Testis (tissue), 3 donors: Measurements from ENCODE around the gene POLR3E. TPM values are rescaled to one million over a fixed set of nuclear protein-coding genes. Genes with fewer than 3 reads are reported as not detected.
"Not testable (repeated sequence)": the region's sequence is repeated elsewhere in the genome, so short reads cannot be mapped to it uniquely, and the experiment has no call there.

Experiments used
- DNase-seq: peaks from one replicate; pipeline ENCODE4 v3.0.0-alpha.2; 2019
- H3K27ac ChIP-seq, 2 donors: fragments of 200-600 bp; sonication (generic); one replicate each; pipeline ENCODE4 v1.5.1; 2019
- H3K27me3 ChIP-seq: fragments of 200-600 bp; sonication (generic); one replicate; pipeline ENCODE4 v1.5.1; 2019
- H3K36me3 ChIP-seq: fragments of 200-600 bp; sonication (generic); one replicate; pipeline ENCODE4 v1.5.1; 2017; ENCODE audit warnings: low read depth; ENCODE audit errors: missing control alignments
- H3K4me1 ChIP-seq: fragments of 200-600 bp; sonication (generic); one replicate; pipeline ENCODE4 v1.5.1; 2019
- H3K4me3 ChIP-seq, 2 donors: fragments of 200-600 bp; sonication (generic); one replicate each; pipeline ENCODE4 v1.5.1; 2017 to 2019
- H3K9me3 ChIP-seq: fragments of 200-600 bp; sonication (generic); one replicate; pipeline ENCODE4 v1.5.1; 2017
- CTCF ChIP-seq, 3 experiments: fragments of 450-650 bp in 2 of 3; fragments of 200-600 bp in 1 of 3; sonication (generic) in 1 of 3; IDR thresholded peaks; one replicate each; pipeline ENCODE4 v1.5.1; 2016 to 2019; ENCODE audit warnings: antibody characterized with exemption in 3 of 3, mild to moderate bottlenecking in 2 of 3, moderate library complexity in 1 of 3
- POLR2A ChIP-seq: fragments of 450-650 bp; IDR thresholded peaks from one replicate; pipeline ENCODE4 v1.6.1; 2017; ENCODE audit warnings: antibody characterized with exemption, mild to moderate bottlenecking, moderate library complexity
- WGBS, 2 donors: methylation state at CpG; one replicate each; pipeline ENCODE4 v1.1.5; 2018; 5-methylcytosine and 5-hydroxymethylcytosine counted together
- intact Hi-C: fragments of 100-400 bp; cut with DNase I; formaldehyde crosslinking; loops from one replicate; pipeline ENCODE4 v1.15.1; 2023; ENCODE audit warnings: low total_unique reads
- polyA plus RNA-seq: library from polyadenylated mRNA; stranded (reverse); fragments of 350-450 nt; fragmentation: Illumina TruSeq; extraction: RNeasy Lipid Tissue Mini Kit (QIAGEN cat#74804); gene quantifications from one replicate; pipeline ENCODE4 v1.2.3, GENCODE V29; 2014; ENCODE audit warnings: low read depth, low replicate concordance; ENCODE audit not compliant: insufficient read depth
- total RNA-seq, 2 donors: library from RNA; depleted of rRNA; stranded (reverse); fragments of >200 nt; gene quantifications; one replicate each; pipeline ENCODE4 v1.2.3, GENCODE V29; 2016

Gene POLR3E
- total and polyA plus RNA-seq, 3 donors from 2014 or later = 59.4 to 76.2 (median 61.7) TPM

- no peaks in the 10 kb centered on the region for H3K4me1 ChIP-seq
- H3K27ac ChIP-seq = no peak overlapping the region
- H3K36me3 ChIP-seq = no peaks in the 10 kb centered on the region
- no peak for DNase-seq
- no peak for TF ChIP-seq POLR2A
- no peak for TF ChIP-seq CTCF (IDR thresholded peaks at IDR 0.05)
- no peak overlapping the region for H3K4me3 ChIP-seq
- no peaks in the 10 kb centered on the region for H3K9me3 ChIP-seq
- intact Hi-C loops = no loop called here
- H3K27me3 ChIP-seq = no peaks in the 10 kb centered on the region
- WGBS, 2 donors = 92 to 94% methylated on average over 2 of the region's 2 CpGs
Measured at GRCh38 chr16:22364241-22364640, 67.0 kb downstream of the POLR3E start.

- Histone ChIP-seq H3K36me3 (no peaks in the 10 kb centered on the region), H3K4me1 (no peaks in the 10 kb centered on the region), H3K4me3 (no peak overlapping the region), H3K9me3 (no peaks in the 10 kb centered on the region), H3K27ac (no peak overlapping the region), H3K27me3 (no peaks in the 10 kb centered on the region)
- no peak for DNase-seq
- WGBS, 2 donors = 96 to 100% methylated on average over 2 of the region's 2 CpGs
- TF ChIP-seq CTCF (IDR thresholded peaks at IDR 0.05) (no peak), POLR2A (no peak)
- intact Hi-C loops = no loop called here
Measured at GRCh38 chr16:22366371-22366770, 69.2 kb downstream of the POLR3E start.

GRCh38 chr16:22366889-22367288 is 69.7 kb downstream of the POLR3E start:
- TF ChIP-seq CTCF (IDR thresholded peaks at IDR 0.05) (no peak), POLR2A (no peak)
- Histone ChIP-seq H3K9me3 (no peaks in the 10 kb centered on the region), H3K27ac (no peak overlapping the region), H3K36me3 (no peaks in the 10 kb centered on the region), H3K4me3 (no peak overlapping the region), H3K4me1 (no peaks in the 10 kb centered on the region), H3K27me3 (no peaks in the 10 kb centered on the region)
- intact Hi-C loops = no loop called here
- no peak for DNase-seq
- WGBS, 2 donors = 83 to 86% methylated on average over 3 of the region's 3 CpGs

GRCh38 chr16:22368200-22368826 is 71.1 kb downstream of the POLR3E start:
- H3K36me3 ChIP-seq, H3K27ac ChIP-seq, H3K4me3 ChIP-seq, H3K9me3 ChIP-seq, intact Hi-C loops, H3K4me1 ChIP-seq, DNase-seq, H3K27me3 ChIP-seq: not testable (repeated sequence)
- 89 to 98% methylated on average over 8 of the region's 8 CpGs for WGBS, 2 donors

DNA sequence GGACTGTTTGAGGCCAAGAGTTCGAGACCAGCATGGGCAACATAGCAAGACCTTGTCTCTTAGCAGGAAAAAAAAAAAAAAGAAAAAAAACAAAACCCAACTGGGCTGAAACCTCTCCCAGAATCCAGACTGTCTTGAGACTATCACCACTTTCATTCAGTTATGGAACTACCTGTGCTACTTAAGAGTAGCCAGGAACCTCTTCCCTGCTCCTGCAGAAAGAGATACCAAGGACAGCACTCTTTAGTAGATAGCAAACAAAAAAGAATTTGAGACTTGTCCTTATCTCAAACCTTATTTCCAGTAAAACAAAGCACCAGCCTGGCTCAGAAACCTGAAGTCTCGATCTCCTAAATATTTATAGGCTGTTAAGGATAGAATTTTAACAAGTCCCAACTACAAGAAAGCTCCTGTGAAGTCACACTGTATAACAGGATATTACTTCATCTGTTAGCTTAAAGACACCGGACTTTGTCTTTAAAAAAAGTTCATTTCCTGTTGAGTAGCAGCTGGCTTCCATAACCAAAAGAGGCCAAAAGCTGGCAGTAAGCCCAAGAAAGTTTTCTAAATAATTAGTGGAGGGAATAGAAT is 72.1 kb downstream of the POLR3E start:
- DNase-seq = no peak
- intact Hi-C loops = no loop called here
- no peaks in the 10 kb centered on the region for H3K27me3 ChIP-seq
- no peak overlapping the region for H3K27ac ChIP-seq
- no peaks in the 10 kb centered on the region for H3K9me3 ChIP-seq
- H3K4me1 ChIP-seq = peaks cover 4% of the 10 kb centered on the region
- WGBS, 2 donors = 57 to 61% methylated on average over 3 of the region's 3 CpGs
- no peak overlapping the region for H3K4me3 ChIP-seq
- no peaks in the 10 kb centered on the region for H3K36me3 ChIP-seq
- TF ChIP-seq CTCF (IDR thresholded peaks at IDR 0.05) (no peak), POLR2A (no peak)
